DMS 273 (cell line): ENCODE measurements around the gene SREBF1.

ENCODE experiments used
- DNase-seq: peaks from one replicate; lab custom pipeline; 2025; ENCODE audit not compliant: unreplicated experiment; lab: John Stamatoyannopoulos, UW

The SREBF1 gene

DNA sequence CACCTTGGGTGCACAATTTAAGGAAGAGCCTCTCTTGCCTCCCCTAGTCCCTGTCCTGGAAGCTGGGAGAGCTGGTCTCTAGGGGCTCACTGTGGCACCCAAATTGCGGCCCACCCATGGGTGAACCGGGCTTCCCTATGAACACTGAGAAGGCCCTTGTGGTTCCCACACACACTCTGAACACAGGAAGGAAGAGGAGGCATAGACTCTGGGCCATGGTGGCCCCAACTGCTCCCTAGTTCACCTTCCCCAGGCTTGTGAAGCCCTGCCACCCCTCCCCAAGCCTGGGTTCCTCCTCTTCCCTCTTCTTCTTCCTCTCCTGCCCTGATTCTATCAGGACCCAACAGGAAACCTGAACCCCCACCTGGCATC lies 10.5 kb downstream of the SREBF1 start:
- DNase-seq: no peak

- DNase-seq: no peak
Measured at GRCh38 chr17:17824783-17825614, 11.8 kb downstream of the SREBF1 start.

DNA sequence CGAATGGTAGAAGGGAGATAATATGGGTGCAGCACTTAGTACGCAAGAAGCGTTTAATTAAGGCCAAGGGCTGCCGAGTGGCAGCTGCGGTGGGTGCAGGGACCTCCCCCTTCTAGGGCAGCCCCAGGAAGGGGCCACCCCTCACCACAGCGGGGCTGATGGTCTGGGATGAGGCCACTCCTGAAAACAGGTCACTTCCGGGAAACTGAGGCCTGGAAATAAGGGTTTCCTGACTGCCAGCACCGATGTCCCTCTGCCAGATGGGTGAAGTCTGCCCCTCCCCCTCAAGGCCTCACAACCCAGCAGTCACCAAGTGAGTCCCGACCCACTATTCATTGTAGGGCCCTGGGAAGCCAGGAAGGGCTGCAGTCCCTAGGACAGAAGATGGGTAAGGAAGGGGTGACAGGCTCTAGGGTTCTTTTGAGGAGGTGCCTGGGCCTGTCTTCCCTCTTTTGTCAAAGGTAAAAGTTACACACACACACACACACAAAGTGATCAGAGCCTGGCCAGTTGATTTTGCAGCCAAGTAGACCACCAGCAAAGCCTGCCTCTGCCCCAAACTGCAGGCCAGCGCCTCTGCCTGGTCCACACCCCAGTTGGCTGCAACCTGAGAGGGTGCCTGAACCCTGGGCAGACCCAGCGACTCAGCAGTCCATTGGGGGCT lies 12.5 kb downstream of the SREBF1 start:
- peak; percentile 84 for DNase-seq

DNA sequence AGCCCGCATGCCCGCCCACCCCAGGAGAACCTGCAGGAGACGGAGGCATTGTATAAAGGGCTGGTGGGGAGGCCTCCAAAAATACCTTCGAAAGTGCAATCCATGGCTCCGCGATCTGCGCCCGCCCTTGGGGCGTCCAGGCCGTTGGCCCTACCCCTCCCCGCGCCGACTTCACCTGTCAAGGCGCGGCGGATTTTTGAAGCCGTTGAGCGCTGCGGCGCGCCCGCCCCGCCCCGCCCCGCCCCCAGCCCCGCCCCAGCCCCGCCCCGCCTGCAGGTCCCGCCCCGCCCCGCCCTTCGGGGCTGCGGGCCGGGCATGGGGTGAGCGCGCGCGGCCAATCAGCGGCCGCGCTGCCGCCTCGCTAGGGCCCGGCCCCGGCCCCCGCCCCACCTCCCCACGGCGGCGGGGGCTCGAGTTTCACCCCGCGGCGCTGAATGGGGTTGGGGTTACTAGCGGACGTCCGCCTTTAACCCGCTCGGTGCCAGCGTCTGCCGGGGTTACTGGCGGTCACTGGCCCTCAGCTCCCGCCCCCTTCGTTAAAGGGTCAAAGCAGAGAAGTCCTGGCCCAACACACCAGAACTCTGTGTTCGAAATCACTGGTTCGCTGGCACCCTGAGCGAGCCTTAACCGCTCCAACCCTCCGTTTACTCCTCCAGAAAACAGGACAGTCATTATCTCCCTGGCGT lies 13.2 kb downstream of the SREBF1 start:
- peak; percentile 95 for DNase-seq

DNA sequence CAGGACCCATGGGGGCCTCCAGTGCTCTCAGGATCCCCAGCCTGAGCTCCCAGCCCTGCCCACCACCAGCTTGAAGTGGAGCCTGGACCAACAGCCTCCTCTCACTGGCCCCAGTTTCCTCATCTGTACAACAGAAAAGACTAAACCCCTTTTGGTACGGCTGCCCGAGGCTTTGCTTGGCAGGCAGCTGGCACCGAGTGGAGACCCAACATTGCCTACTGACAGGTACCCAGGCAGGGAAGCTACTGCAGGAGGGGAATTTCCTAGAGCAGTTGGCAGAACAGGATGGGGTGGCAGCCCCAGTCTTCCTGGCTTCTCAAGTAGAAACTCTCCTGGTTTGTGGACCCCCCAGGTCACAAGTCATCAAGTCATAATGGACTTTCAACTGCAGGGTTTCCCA lies 14.2 kb downstream of the SREBF1 start:
- DNase-seq: no peak

GRCh38 chr17:17822189-17822588 lies 14.6 kb downstream of the SREBF1 start:
- DNase-seq: peak; percentile 39

DNA sequence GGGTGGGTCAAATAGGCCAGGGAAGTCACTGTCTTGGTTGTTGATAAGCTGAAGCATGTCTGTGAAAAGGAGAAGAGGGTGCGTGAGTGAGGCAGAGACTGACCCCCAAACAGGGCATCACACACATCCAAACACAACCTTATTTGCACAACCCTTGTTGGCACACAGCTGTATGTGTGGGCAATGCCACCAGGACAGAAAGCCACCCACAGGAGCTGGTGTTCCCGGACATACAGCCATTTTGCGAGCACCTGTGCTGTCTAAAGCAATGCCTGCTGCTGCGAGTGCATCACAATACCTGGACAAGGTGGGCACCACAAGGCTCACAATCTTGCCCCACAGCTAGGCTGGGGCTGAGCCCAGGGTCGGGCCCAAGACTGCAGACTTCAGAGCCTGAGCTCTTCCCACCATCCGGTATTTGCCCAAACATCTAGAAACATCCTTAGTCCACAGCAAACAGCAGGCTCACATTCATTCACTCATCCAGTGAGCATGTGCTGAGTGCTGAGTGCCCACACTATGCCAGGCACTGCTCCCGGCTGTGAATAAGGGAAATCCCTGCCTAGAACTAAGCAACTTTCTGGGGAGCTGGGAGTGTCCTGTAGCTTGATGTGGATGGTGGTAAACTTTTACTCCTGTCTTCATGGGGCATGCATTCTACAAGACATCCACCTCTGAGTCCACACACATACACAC lies 16.2 kb downstream of the SREBF1 start:
- no peak for DNase-seq

GRCh38 chr17:17820046-17820445 lies 16.7 kb downstream of the SREBF1 start:
- DNase-seq: no peak

GRCh38 chr17:17819561-17819995 lies 17.2 kb downstream of the SREBF1 start:
- DNase-seq: peak; percentile 62

GRCh38 chr17:17819111-17819510 lies 17.7 kb downstream of the SREBF1 start:
- no peak for DNase-seq

DNA sequence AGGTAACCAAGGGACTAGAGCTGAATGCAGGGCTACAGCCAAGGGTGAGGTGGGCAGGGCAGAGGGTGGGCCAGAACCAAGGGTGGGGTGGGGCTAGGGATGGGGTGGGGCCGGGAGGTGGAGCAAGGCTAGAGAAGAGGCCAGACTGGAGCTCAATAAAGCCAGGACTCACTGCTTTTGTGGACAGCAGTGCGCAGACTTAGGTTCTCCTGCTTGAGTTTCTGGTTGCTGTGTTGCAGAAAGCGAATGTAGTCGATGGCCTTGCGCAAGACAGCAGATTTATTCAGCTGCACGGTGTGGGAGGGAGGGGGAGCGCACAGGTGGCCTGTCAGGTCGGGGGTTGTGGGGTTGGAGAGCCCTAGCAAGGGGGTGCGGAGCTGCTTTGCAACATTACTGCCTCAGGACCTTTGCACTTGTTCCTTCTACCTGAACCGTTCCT lies 18.7 kb downstream of the SREBF1 start:
- DNase-seq: peak; percentile 44

- DNase-seq: no peak
Measured at GRCh38 chr17:17817552-17817947, 19.2 kb downstream of the SREBF1 start.

DNA sequence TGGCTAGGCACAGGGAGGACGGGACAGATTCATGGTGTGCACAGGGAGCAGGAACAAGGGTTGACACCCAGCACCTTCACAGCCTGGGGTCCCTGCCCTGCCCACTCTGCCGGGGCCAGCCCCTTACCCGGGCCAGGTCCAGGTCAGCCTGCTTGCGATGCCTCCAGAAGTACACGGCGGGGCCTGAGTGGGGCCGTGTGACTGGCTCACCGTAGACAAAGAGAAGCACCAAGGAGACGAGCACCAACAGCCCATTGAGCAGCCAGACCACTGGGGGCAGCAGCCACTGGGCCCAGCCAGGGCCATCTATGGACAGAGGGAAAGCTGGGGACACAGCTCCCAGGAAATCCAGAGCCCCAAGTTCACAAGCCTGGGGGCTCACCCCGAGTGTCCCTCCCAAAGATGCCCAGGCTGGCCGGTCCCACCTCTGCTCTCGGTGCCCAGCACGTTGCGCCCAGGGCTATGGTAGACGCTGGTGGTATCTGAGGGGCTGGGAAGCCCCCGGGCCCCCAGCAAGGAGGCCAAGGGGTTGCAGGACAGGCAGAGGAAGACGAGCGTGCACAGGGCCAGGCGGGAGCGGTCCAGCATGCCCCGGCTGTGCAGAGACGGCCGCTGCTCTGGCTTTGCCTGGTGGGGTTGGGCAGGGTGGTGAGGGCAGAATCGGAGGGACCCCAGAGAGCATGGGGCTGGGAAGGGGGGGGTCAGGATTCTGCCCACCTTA lies 19.8 kb downstream of the SREBF1 start:
- no peak for DNase-seq

GRCh38 chr17:17816240-17816814 lies 20.5 kb downstream of the SREBF1 start:
- no peak for DNase-seq

DNA sequence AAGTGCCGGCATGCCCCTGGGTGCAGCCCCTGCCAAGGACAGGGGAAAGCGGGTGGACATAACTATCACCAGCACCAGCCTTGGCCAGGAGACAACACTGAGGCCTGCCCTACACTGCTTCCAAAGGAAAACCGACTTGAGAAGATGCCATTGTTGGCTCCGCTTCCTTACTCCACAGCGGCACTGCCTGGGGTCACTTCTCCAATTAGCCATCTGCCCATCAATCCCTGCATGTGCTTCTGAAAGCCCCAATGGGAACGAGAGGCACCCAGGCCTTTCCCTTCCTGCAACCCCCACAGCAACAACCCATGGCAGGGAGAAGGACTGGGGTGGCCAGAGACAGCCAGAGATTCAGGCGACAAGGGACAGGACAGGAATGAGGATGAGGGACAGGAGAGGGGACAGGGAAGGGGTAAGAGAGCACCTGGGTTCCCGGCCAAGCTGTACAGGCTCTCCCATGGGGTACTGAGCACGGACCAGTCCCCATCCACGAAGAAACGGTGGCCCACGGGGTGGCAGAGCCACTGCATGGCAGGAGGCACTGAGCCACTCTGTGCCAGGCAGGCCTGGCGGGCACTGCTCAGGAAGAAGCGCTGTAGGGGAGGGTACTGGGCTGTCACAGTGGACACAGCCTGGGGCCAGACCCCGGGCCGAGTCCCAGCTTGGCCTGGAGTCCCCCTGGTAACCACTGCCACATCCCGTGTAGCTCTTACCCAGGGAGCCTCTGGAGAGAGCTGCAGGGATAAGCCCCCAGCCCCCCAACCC lies 21.2 kb downstream of the SREBF1 start:
- peak; percentile 58 for DNase-seq

- no peak for DNase-seq
Measured at GRCh38 chr17:17815062-17815406, 21.8 kb downstream of the SREBF1 start.

DNA sequence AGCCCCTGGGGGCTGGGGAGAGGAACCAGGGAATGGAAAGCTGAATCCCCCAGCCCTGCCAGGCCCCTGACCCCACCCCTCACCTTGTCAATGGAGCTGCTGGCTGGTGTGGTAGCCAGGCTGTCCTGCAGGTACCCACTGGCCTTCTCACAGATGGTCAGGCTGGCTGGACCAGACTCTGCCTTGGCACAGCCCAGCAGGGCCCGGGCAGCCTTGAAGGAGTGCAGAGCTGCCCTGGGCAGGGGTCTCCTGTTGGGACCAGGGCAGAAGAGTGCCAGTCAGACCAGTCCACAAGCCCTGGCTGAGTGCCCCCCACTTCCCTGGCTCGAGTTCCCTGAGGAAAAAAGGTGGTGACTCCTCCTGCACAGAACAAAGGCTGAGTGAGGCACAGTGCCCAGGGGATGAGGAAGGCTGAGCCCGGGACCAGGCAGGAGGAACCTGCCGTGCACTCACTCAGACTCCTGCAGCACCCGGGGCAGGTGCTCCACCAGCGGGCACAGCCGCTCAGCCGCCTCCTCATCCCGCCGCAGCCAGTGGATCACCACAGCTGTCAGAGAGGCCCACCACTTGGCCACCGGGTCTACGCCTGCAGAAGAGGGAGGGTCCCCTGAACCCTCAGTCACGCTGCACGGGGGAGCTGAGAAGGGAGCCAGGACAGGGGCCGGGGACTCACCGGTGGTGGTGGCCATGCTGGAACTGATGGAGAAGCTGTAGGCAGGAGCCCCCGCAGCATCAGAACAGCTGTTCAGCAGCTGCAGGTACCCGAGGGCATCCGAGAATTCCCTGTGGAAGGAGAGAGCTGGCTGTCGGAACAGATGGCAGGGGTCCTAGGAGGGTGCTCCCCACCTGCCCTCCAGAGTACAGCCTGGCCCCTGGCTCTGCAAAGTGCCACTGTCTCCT lies 22.4 kb downstream of the SREBF1 start:
- DNase-seq: peak; percentile 79

DNA sequence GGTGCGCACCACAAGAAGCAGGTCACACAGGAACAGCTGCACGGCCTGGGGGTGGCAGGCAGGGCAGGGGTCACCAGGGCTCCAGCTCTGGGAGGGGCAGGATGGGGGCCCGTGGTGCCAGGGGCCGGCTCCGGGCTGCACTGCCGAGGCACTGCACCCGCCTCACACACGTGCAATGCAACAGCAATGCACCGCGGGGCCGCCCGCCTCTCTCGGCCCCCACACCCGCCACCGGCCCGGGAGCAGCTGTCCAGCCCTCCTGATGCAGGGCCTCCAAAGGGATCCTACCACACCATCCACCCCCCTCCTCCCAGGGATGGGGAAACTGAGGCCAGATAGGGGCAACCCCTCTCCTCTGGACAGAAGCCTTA lies 23.1 kb downstream of the SREBF1 start:
- DNase-seq: no peak
